ENCODE results near the gene B3GNT5. TPM values are rescaled to one million over a fixed set of nuclear protein-coding genes. Genes with fewer than 3 reads are reported as not detected.

Gene B3GNT5
- total and polyA plus RNA-seq, 2 experiments from 2014 or later: 22.7 to 39.6 TPM

- H3K4me2 ChIP-seq: no peak overlapping the region
- no peak overlapping the region for H3K4me3 ChIP-seq
- no peak overlapping the region for H2AFZ ChIP-seq
- no peak overlapping the region for H3K27ac ChIP-seq
- no peaks in the 10 kb centered on the region for H3K36me3 ChIP-seq (replicated peaks; ENCODE audit: insufficient read depth, low read depth)
- TF ChIP-seq EZH2phosphoT487 (IDR thresholded peaks at IDR 0.05; ENCODE audit: low read depth, severe bottlenecking, unreplicated experiment) (no peak), CTCF (IDR thresholded peaks at IDR 0.05; ENCODE audit: poor library complexity) (no peak), EZH2 (IDR thresholded peaks at IDR 0.05; ENCODE audit: borderline replicate concordance) (no peak)
- DNase-seq (ENCODE audit: low spot score): no peak
- no peaks in the 10 kb centered on the region for H3K79me2 ChIP-seq
- H3K27me3 ChIP-seq: no peaks in the 10 kb centered on the region
- H3K9me3 ChIP-seq (ENCODE audit: low read depth): no peaks in the 10 kb centered on the region
- peaks cover 3% of the 10 kb centered on the region for H3K4me1 ChIP-seq (ENCODE audit: insufficient read depth)
- no peaks in the 10 kb centered on the region for H4K20me1 ChIP-seq (ENCODE audit: insufficient read depth, poor library complexity, severe bottlenecking)
- WGBS (ENCODE audit: low lambda C conversion rate, missing lambda C conversion rate): 87% methylated on average over 12 of the region's 12 CpGs
- H3K9me2 ChIP-seq (replicated peaks; ENCODE audit: insufficient read depth): no peaks in the 10 kb centered on the region
Observed at GRCh38 chr3:183212096-183212495, 41.0 kb upstream of the B3GNT5 start.

- no peaks in the 10 kb centered on the region for H3K9me2 ChIP-seq (replicated peaks; ENCODE audit: insufficient read depth)
- no peak overlapping the region for H3K4me2 ChIP-seq
- H2AFZ ChIP-seq: no peak overlapping the region
- H3K79me2 ChIP-seq: no peaks in the 10 kb centered on the region
- DNase-seq (ENCODE audit: low spot score): no peak
- no peak for TF ChIP-seq CTCF (IDR thresholded peaks at IDR 0.05; ENCODE audit: poor library complexity)
- TF ChIP-seq EZH2 (IDR thresholded peaks at IDR 0.05; ENCODE audit: borderline replicate concordance): no peak
- no peak for TF ChIP-seq EZH2phosphoT487 (IDR thresholded peaks at IDR 0.05; ENCODE audit: low read depth, severe bottlenecking, unreplicated experiment)
- H4K20me1 ChIP-seq (ENCODE audit: insufficient read depth, poor library complexity, severe bottlenecking): no peaks in the 10 kb centered on the region
- no peak overlapping the region for H3K4me3 ChIP-seq
- 79% methylated on average over 7 of the region's 7 CpGs for WGBS (ENCODE audit: low lambda C conversion rate, missing lambda C conversion rate)
- no peaks in the 10 kb centered on the region for H3K27me3 ChIP-seq
- H3K4me1 ChIP-seq (ENCODE audit: insufficient read depth): peaks cover 3% of the 10 kb centered on the region
- H3K9me3 ChIP-seq (ENCODE audit: low read depth): no peaks in the 10 kb centered on the region
- H3K27ac ChIP-seq: no peak overlapping the region
- no peaks in the 10 kb centered on the region for H3K36me3 ChIP-seq (replicated peaks; ENCODE audit: insufficient read depth, low read depth)
Observed at GRCh38 chr3:183212565-183212964, 40.5 kb upstream of the B3GNT5 start.

- no peak overlapping the region for H3K4me3 ChIP-seq
- DNase-seq (ENCODE audit: low spot score): no peak
- TF ChIP-seq EZH2phosphoT487 (IDR thresholded peaks at IDR 0.05; ENCODE audit: low read depth, severe bottlenecking, unreplicated experiment) (no peak), CTCF (IDR thresholded peaks at IDR 0.05; ENCODE audit: poor library complexity) (no peak), EZH2 (IDR thresholded peaks at IDR 0.05; ENCODE audit: borderline replicate concordance) (no peak)
- 88% methylated on average over 3 of the region's 3 CpGs for WGBS (ENCODE audit: low lambda C conversion rate, missing lambda C conversion rate)
- no peaks in the 10 kb centered on the region for H3K27me3 ChIP-seq
- H3K9me2 ChIP-seq (replicated peaks; ENCODE audit: insufficient read depth): no peaks in the 10 kb centered on the region
- H3K9me3 ChIP-seq (ENCODE audit: low read depth): no peaks in the 10 kb centered on the region
- no peaks in the 10 kb centered on the region for H3K79me2 ChIP-seq
- H3K27ac ChIP-seq: no peak overlapping the region
- H4K20me1 ChIP-seq (ENCODE audit: insufficient read depth, poor library complexity, severe bottlenecking): no peaks in the 10 kb centered on the region
- no peak overlapping the region for H3K4me2 ChIP-seq
- peaks cover 3% of the 10 kb centered on the region for H3K4me1 ChIP-seq (ENCODE audit: insufficient read depth)
- no peak overlapping the region for H2AFZ ChIP-seq
- H3K36me3 ChIP-seq (replicated peaks; ENCODE audit: insufficient read depth, low read depth): no peaks in the 10 kb centered on the region
Observed at GRCh38 chr3:183213415-183214276, 39.4 kb upstream of the B3GNT5 start.

Measured in hepatocyte (in vitro differentiated cells).